HUES48 (cell line): Measurements from ENCODE around the gene TWF2.

Experiments used
- H3K27ac ChIP-seq: one replicate; pipeline ENCODE4 v1.7.0; 2013; ENCODE audit warnings: low read depth, low read length, inconsistent platforms
- H3K27me3 ChIP-seq: 2 replicates; pipeline ENCODE4 v1.6.1; 2013; ENCODE audit warnings: mild to moderate bottlenecking, low read length; ENCODE audit not compliant: control insufficient read depth, insufficient read depth
- H3K36me3 ChIP-seq: 2 replicates; pipeline ENCODE4 v1.6.1; 2013; ENCODE audit warnings: low read length; ENCODE audit not compliant: control insufficient read depth, insufficient read depth
- H3K4me1 ChIP-seq: 2 replicates; pipeline ENCODE4 v1.6.1; 2013; ENCODE audit warnings: mild to moderate bottlenecking, low read length; ENCODE audit not compliant: control insufficient read depth, insufficient read depth
- H3K4me3 ChIP-seq: 2 replicates; pipeline ENCODE4 v1.5.1; 2013; ENCODE audit warnings: mild to moderate bottlenecking, low read depth, low read length
- H3K9ac ChIP-seq: 2 replicates; pipeline ENCODE4 v1.6.1; 2013; ENCODE audit warnings: mild to moderate bottlenecking, low read depth, low read length, moderate library complexity
- H3K9me3 ChIP-seq: 2 replicates; pipeline ENCODE4 v1.6.1; 2013; ENCODE audit warnings: low read length; ENCODE audit not compliant: control insufficient read depth, insufficient read depth

TWF2 gene

DNA sequence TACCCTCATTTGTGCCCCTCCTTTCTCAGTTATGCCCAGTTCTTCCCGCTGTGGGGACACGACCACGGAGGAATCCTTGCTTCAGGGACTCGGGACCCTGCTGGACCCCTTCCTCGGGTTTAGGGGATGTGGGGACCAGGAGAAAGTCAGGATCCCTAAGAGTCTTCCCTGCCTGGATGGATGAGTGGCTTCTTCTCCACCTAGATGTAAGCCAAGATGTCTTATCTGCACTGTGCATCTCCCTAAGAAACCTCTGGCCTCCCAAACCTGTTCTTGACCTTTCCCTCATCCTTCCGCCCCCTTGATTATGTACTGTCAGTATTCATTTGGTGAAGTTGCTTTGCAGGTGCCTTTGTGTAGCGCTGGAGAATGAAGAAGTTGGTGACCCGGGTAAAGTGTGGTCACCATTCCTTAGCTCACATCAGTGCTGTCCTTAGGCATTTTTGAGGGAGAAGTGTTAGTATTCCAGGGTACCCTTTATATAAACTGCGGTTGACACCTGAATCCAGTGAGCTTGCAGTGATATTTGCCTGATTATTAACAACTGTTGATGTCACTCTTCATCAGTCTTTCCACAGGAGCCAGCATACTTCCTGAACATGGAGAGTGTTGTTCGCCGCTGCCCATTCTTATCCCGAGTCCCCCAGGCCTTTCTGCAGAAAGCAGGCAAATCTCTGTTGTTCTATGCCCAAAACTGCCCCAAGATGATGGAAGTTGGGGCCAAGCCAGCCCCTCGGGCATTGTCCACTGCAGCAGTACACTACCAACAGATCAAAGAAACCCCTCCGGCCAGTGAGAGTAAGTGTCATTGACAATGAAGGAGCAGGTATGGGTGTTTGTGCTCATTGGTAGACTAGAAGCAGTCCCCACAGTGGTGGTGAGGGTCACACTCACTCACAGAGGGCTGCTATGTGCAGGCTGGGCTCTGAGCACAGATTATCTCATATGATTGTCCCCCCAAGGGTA, 40.0 kb downstream of the TWF2 start:
- H3K27ac ChIP-seq, result no peak overlapping the region
- H3K36me3 ChIP-seq, result peaks cover 48% of the 10 kb centered on the region
- peaks cover 10% of the 10 kb centered on the region for H3K4me1 ChIP-seq
- H3K9me3 ChIP-seq, result no peaks in the 10 kb centered on the region
- no peaks in the 10 kb centered on the region for H3K27me3 ChIP-seq
- peak overlapping the region; percentile 81 for H3K4me3 ChIP-seq
- H3K9ac ChIP-seq, result peak overlapping the region; percentile 38

DNA sequence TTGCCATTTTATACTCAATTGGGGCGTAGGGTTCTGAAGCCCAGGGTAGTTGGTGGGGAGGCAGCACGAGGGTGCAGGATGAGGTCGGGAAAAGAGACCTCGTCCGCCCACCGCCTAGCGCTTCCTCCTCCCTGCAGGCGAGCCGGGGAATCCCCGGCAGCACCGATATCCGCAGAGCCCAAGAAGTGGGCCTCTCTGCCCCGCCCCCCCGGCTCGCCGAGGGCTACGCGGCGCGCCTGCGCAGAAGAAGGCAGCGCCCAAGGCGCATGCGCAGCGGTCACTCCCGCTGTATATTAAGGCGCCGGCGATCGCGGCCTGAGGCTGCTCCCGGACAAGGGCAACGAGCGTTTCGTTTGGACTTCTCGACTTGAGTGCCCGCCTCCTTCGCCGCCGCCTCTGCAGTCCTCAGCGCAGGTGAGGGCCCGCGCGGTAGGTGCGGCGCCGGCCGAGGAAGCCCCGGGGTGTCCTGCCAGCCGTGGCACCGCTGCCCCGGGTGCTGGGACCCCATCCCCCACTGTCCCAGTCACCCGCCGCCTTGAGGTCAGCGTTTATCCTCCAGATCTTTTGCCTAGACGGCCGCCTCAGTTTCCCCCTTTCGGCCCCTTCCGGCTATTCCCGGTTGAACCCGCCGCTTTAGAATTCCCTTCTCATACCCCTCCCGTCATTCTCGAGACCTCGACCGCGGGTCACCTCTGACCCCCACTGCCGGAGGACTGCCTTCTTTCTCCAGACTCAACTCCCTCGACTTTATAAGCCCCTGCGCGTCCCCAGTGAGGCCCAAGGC, 40.9 kb downstream of the TWF2 start, which contains the start of gene ALAS1:
Gene ALAS1, plus strand, starts transcription at position 319 of the 784 bp plus-strand sequence. CDS start 1,082 bp downstream, outside the sequence.
- H3K27ac ChIP-seq, result peak within 1 kb of the TSS; percentile 77
- peaks cover 39% of the 10 kb centered on the region for H3K36me3 ChIP-seq
- no peaks in the 10 kb centered on the region for H3K9me3 ChIP-seq
- peak within 1 kb of the TSS; percentile 38 for H3K9ac ChIP-seq
- peaks cover 10% of the 10 kb centered on the region for H3K4me1 ChIP-seq
- H3K4me3 ChIP-seq, result peak within 1 kb of the TSS; percentile 81
- H3K27me3 ChIP-seq, result no peaks in the 10 kb centered on the region

DNA sequence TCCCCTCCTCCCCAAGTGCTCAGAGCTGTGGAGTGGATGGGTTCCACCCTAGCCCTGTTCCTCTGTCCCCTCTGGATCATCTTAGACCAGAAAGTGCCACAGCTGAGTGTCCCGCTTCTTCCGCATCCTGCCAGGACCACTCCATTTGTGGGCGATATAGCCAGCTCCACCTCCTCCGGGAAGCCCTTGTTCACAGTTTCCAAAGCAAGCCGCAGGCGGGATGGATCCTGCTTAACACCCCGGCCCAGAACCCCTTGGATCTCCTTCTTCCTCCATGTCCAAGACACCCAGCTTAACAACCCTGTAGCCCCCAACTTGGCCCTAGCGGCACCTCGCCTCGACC, 41.5 kb downstream of the TWF2 start:
- peaks cover 34% of the 10 kb centered on the region for H3K36me3 ChIP-seq
- H3K4me1 ChIP-seq, result peaks cover 10% of the 10 kb centered on the region
- H3K9ac ChIP-seq, result 0 out of 2 replicates have a peak overlapping the region, but pooled peaks have one; percentile 26
- H3K27ac ChIP-seq, result peak overlapping the region; percentile 16
- H3K27me3 ChIP-seq, result no peaks in the 10 kb centered on the region
- no peaks in the 10 kb centered on the region for H3K9me3 ChIP-seq
- peak overlapping the region; percentile 81; the same call in 1 of the 2 replicates for H3K4me3 ChIP-seq

DNA sequence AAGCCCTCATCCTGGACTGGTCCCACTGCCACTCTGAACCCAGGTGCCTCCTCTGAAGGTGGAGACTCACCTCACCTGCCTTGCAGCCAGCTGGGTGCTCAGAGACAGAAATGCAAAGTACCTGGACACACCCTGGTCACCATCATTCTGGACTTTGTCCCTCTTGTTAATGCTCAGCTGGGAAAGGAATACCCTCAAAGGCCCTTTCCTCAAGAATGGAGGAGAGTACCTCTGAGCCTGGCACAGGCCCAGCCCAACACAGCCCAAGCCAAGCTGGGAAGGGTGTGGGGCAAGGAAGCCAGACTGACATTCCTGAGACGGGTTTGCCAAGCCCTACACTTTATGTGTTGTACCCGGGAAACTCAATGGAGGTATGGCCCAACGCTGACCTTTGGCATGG, 42.0 kb downstream of the TWF2 start:
- H3K36me3 ChIP-seq, result peaks cover 30% of the 10 kb centered on the region
- H3K4me3 ChIP-seq, result no peak overlapping the region
- H3K27me3 ChIP-seq, result no peaks in the 10 kb centered on the region
- H3K9me3 ChIP-seq, result no peaks in the 10 kb centered on the region
- peaks cover 10% of the 10 kb centered on the region for H3K4me1 ChIP-seq
- H3K9ac ChIP-seq, result no peak overlapping the region
- H3K27ac ChIP-seq, result no peak overlapping the region

DNA sequence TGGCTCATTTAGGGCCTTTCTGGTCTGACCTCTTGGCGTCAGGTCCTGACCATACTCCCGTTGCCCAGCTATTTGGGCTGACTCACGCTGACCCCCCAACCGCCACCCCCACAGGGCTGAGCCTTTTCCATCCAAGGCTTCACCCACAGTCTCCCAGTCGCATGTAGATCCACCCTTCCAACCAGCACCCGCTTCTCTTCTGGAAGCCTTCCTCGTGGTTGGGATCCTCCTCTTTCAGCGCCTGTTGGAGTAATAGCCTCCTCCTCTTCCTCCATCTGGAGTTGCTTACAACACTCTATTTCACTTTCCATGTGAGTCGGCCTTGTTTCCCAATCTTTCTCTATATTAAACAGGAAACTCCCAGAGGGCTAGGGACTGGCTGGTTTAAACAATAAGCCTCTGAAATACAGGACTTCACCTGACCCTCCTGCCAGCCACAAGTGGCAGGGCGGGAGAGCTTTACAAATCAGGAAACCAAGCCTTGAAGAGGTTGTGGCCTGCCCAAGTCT, 43.1 kb downstream of the TWF2 start:
- H3K9ac ChIP-seq, result no peak overlapping the region
- H3K27ac ChIP-seq, result no peak overlapping the region
- no peak overlapping the region for H3K4me3 ChIP-seq
- no peaks in the 10 kb centered on the region for H3K27me3 ChIP-seq
- peaks cover 10% of the 10 kb centered on the region for H3K4me1 ChIP-seq
- no peaks in the 10 kb centered on the region for H3K9me3 ChIP-seq
- H3K36me3 ChIP-seq, result peaks cover 19% of the 10 kb centered on the region

- peaks cover 13% of the 10 kb centered on the region for H3K36me3 ChIP-seq
- no peaks in the 10 kb centered on the region for H3K9me3 ChIP-seq
- no peak overlapping the region for H3K9ac ChIP-seq
- no peak overlapping the region for H3K4me3 ChIP-seq
- peaks cover 10% of the 10 kb centered on the region for H3K4me1 ChIP-seq
- H3K27ac ChIP-seq, result no peak overlapping the region
- no peaks in the 10 kb centered on the region for H3K27me3 ChIP-seq
These were observed 43.7 kb downstream of the TWF2 start for GRCh38 chr3:52195291-52195597.

- H3K9ac ChIP-seq, result no peak overlapping the region
- H3K4me1 ChIP-seq, result peaks cover 10% of the 10 kb centered on the region
- no peaks in the 10 kb centered on the region for H3K9me3 ChIP-seq
- peaks cover 7% of the 10 kb centered on the region for H3K36me3 ChIP-seq
- H3K4me3 ChIP-seq, result no peak overlapping the region
- H3K27me3 ChIP-seq, result no peaks in the 10 kb centered on the region
- no peak overlapping the region for H3K27ac ChIP-seq
These were observed 44.3 kb downstream of the TWF2 start for GRCh38 chr3:52194485-52195290.

- Histone ChIP-seq H3K9me3 (no peaks in the 10 kb centered on the region), H3K4me3 (no peak overlapping the region), H3K27me3 (no peaks in the 10 kb centered on the region), H3K27ac (no peak overlapping the region), H3K9ac (no peak overlapping the region), H3K36me3 (no peaks in the 10 kb centered on the region), H3K4me1 (peaks cover 6% of the 10 kb centered on the region)
These were observed 45.9 kb downstream of the TWF2 start for GRCh38 chr3:52193065-52193464.

GRCh38 chr3:52191663-52192062, 47.3 kb downstream of the TWF2 start:
- no peaks in the 10 kb centered on the region for H3K9me3 ChIP-seq
- no peaks in the 10 kb centered on the region for H3K27me3 ChIP-seq
- H3K36me3 ChIP-seq, result no peaks in the 10 kb centered on the region
- no peak overlapping the region for H3K4me3 ChIP-seq
- H3K9ac ChIP-seq, result no peak overlapping the region
- H3K4me1 ChIP-seq, result no peaks in the 10 kb centered on the region
- H3K27ac ChIP-seq, result no peak overlapping the region

DNA sequence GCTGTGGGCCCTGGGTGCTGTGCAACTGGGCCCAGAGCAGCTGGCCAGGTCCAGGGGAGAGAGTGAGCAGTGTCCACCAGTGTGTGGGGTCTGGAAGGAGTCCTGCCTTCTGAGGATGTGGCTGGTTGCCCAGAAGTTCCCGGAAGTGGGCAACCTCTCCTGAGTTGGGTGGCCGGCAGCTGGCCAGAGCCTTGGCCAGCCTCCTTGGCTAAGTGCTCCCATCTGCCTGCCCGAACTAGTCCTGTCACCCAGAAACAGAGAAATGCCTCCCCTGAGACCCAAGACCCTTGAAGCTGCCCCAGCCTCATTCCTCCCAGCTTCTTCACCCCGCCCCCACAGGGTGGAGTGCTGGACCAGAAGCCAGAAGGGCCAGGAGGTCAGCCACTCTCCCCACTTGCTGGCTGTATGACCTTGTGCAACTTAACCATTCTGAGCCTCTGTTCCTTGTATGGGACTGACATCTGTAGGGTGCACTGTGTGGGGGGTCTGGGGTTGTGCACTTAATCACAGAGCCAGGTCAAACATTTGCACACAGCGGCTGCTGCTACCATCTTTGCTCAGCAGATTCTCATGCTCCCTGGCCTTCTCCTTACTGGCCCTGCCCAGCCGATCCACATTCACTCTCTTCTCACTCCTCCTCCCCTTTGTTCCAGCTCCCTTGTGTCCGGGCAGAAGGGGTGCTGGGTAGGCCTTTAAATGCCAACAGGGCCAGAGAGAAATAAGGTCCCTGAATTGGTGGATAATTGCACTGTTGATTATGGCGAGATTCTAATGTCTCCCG, 48.5 kb downstream of the TWF2 start:
- H3K4me3 ChIP-seq, result no peak overlapping the region
- H3K9me3 ChIP-seq, result no peaks in the 10 kb centered on the region
- H3K9ac ChIP-seq, result no peak overlapping the region
- no peaks in the 10 kb centered on the region for H3K27me3 ChIP-seq
- H3K27ac ChIP-seq, result no peak overlapping the region
- H3K4me1 ChIP-seq, result no peaks in the 10 kb centered on the region
- H3K36me3 ChIP-seq, result no peaks in the 10 kb centered on the region
